Upper lobe of right lung (tissue), 1 donor: ENCODE results near the gene PPP2R2C. TPM values are rescaled to one million over a fixed set of nuclear protein-coding genes. Genes with fewer than 3 reads are reported as not detected.
A peak's percentile ranks its signal among the peaks of the same experiment; 100 is the strongest.

ENCODE experiments used
- ATAC-seq: fragments of 200-7000 bp; cut with Tn5 transposase; one replicate; pipeline ENCODE4 v1.9.1; 2020; ENCODE audit warnings: mild to moderate bottlenecking, moderate library complexity
- DNase-seq: peaks from one replicate; pipeline ENCODE4 v3.0.0-alpha.2; 2020
- H3K27ac ChIP-seq: fragments of 200-600 bp; one replicate; pipeline ENCODE4 v1.8.0; 2022
- H3K27me3 ChIP-seq: fragments of 200-600 bp; one replicate; pipeline ENCODE4 v1.8.0; 2022; ENCODE audit warnings: mild to moderate bottlenecking
- H3K36me3 ChIP-seq: fragments of 200-600 bp; one replicate; pipeline ENCODE4 v1.8.0; 2022
- H3K4me1 ChIP-seq: fragments of 200-600 bp; one replicate; pipeline ENCODE4 v1.8.0; 2022
- H3K4me3 ChIP-seq: fragments of 200-600 bp; one replicate; pipeline ENCODE4 v1.8.0; 2022; ENCODE audit warnings: mild to moderate bottlenecking
- H3K9me3 ChIP-seq: fragments of 200-600 bp; one replicate; pipeline ENCODE4 v1.8.0; 2022
- intact Hi-C: fragments of 100-400 bp; cut with DNase I; formaldehyde crosslinking; loops from one replicate; pipeline ENCODE4 v1.11.0; 2022
- total RNA-seq: library from RNA; stranded (reverse); fragmentation: NEBNext Ultra II Directional; extraction: Animal tissue kit (Norgen Biotek cat#: 25700); gene quantifications from one replicate; pipeline ENCODE4 v1.2.1, GENCODE V29; 2021
- TF ChIP-seq, protein P1 (sequence below): fragments of 200-600 bp; IDR thresholded peaks from one replicate; pipeline ENCODE4 v1.8.0; 2022; ENCODE audit warnings: antibody characterized with exemption
- donor health status: DM: no; HTN: yes; CAD: no; lungs with severe emphysema.

The PPP2R2C gene
- total RNA-seq, 1 donor from 2014 or later = 0.09 TPM

DNA sequence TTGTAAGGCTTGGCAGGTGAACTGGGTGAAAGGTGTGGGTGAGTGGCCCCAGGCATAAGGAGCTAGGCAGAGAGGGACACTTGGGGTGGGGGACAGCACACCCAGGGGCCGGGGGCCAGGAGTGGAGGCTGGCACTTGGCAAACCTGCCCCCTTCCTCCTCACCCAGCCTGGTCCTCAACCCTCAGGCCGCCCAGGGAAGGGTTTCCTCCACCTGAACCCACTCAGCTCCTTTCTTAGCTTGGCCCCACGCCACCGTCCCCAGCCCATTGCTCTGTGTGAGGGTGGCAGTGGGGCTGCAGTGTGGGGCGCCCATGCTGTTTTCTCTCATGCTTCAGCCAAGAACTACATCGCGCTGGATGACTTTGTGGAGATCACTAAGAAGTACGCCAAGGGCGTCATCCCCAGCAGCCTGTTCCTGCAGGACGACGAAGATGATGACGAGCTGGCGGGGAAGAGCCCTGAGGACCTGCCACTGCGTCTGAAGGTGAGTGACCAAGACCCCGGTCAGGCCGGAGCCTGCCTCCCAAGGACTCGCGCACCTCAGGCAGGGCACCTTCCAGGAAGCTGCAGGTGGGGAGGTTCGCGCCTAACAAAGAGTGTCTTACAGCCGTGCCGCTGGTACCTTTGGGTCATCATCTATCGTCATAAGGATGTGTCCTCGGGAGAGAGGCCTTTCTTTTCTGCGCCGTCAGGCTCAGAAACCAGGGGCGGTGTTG is 177.6 kb downstream of the PPP2R2C start:
- Histone ChIP-seq H3K36me3 (peaks cover 33% of the 10 kb centered on the region), H3K9me3 (no peaks in the 10 kb centered on the region), H3K27ac (no peak overlapping the region), H3K4me1 (no peaks in the 10 kb centered on the region), H3K27me3 (no peaks in the 10 kb centered on the region), H3K4me3 (no peak overlapping the region)
- intact Hi-C loops = no loop called here
- no peak for ATAC-seq
- DNase-seq = no peak
- TF ChIP-seq, protein P1, sequence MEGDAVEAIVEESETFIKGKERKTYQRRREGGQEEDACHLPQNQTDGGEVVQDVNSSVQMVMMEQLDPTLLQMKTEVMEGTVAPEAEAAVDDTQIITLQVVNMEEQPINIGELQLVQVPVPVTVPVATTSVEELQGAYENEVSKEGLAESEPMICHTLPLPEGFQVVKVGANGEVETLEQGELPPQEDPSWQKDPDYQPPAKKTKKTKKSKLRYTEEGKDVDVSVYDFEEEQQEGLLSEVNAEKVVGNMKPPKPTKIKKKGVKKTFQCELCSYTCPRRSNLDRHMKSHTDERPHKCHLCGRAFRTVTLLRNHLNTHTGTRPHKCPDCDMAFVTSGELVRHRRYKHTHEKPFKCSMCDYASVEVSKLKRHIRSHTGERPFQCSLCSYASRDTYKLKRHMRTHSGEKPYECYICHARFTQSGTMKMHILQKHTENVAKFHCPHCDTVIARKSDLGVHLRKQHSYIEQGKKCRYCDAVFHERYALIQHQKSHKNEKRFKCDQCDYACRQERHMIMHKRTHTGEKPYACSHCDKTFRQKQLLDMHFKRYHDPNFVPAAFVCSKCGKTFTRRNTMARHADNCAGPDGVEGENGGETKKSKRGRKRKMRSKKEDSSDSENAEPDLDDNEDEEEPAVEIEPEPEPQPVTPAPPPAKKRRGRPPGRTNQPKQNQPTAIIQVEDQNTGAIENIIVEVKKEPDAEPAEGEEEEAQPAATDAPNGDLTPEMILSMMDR = no peak

DNA sequence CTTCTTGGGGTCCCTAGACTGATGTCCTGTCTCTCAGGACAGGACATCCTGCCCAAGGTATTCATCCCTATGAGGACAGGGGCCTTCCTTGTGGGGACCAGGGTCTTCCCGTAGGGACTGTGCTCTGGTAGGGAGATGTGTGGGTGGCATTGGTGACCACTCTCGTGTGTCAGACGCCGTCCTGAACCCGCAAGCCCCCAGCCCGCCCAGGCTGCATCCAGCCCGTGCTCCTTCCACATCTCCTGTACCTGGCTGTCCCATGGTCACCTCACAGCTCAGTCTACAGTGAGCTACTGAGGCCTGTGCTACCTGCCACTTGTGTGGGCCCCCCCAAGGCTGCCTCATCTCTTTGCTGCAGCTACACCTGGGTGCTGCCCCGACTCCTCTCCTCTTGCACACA is 178.8 kb downstream of the PPP2R2C start:
- no peaks in the 10 kb centered on the region for H3K9me3 ChIP-seq
- TF ChIP-seq, protein P1 = no peak
- ATAC-seq = no peak
- peaks cover 45% of the 10 kb centered on the region for H3K36me3 ChIP-seq
- no peak overlapping the region for H3K4me3 ChIP-seq
- no peaks in the 10 kb centered on the region for H3K27me3 ChIP-seq
- intact Hi-C loops = no loop called here
- H3K4me1 ChIP-seq = no peaks in the 10 kb centered on the region
- no peak overlapping the region for H3K27ac ChIP-seq
- DNase-seq = no peak

DNA sequence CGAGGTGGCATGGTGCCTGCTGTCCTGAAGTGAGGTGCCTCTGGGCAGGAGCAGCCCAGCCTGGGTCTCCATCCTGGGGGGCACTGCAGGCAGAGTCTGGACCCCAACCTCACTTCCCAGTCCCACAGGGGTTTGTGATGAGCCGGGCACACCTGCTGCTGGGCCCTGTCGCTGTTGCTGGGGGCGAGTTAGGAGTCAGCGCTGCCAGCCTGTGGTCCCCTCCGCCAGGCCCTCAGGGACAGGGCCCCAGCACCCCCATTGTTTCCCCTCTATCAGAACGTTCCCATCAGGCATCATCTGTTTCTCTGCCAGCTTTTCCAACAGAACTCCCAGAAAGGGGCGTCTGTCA is 179.3 kb downstream of the PPP2R2C start:
- H3K9me3 ChIP-seq = no peaks in the 10 kb centered on the region
- no peak for ATAC-seq
- no peak for DNase-seq
- H3K36me3 ChIP-seq = peaks cover 50% of the 10 kb centered on the region
- no peak overlapping the region for H3K27ac ChIP-seq
- intact Hi-C loops = no loop called here
- no peaks in the 10 kb centered on the region for H3K27me3 ChIP-seq
- no peaks in the 10 kb centered on the region for H3K4me1 ChIP-seq
- TF ChIP-seq, protein P1 = no peak
- H3K4me3 ChIP-seq = no peak overlapping the region

DNA sequence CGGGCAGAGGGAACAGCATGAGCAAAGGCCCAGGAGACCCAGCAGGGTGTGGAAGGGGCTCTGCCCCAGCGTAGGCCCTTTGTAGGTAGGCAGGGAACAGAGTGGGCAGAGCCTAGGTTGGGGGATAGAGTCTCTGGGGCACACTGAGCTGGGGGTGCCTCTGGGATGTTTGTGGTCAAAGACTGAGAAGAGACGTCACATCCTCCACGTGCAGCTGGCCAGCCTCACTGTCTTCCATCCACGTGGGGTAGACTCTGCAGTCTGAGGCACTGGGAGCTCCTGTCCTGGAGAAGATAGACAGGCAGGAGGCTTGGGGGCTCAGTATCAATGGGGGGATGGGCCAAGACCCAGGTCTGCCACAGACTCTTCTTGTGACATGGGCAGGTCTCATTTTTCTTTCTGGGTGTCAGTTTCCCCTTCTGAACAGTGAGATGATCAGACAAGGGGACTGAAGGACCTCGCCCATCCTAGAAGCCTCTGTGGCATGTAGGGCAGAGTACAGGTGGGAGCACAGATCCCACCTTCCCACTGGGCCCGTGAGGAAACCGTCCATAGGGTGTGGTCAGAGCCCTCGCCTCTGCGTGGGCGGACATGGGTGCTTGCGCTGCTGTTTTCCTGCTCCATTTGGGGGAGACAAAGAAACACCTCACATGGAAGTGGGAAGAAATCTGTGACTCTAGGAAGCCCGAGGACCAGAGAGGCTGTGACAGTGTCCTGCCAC is 179.9 kb downstream of the PPP2R2C start:
- ATAC-seq (no peak), DNase-seq (no peak)
- no peaks in the 10 kb centered on the region for H3K27me3 ChIP-seq
- H3K9me3 ChIP-seq = no peaks in the 10 kb centered on the region
- peaks cover 50% of the 10 kb centered on the region for H3K36me3 ChIP-seq
- no peaks in the 10 kb centered on the region for H3K4me1 ChIP-seq
- TF ChIP-seq, protein P1 = no peak
- no peak overlapping the region for H3K27ac ChIP-seq
- no peak overlapping the region for H3K4me3 ChIP-seq
- intact Hi-C loops = no loop called here

DNA sequence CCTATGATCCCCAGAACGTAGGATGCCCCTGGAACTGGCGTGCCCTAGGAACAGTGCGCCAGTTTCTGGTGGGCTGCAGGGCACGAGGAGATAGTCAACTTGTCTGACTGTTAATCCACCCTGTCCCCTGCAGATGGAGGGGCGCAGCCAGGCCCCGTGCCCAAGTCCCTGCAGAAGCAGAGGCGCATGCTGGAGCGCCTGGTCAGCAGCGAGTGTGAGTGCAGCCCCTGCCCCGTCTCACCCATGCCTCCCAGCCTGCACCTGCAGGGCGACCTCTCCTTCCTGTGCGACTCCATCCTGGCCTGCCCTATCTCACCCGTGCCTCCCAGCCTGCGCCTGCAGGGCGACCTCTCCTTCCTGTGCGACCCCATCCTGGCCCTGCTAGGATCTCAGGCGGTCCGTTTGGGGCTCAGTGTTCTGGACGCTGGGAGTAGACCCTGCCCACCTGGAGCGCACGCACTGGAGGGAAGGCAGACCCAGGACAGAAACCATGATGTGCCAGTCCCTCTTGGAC is 180.6 kb downstream of the PPP2R2C start:
- Histone ChIP-seq H3K4me3 (no peak overlapping the region), H3K36me3 (peaks cover 55% of the 10 kb centered on the region), H3K4me1 (no peaks in the 10 kb centered on the region), H3K27me3 (no peaks in the 10 kb centered on the region), H3K27ac (no peak overlapping the region), H3K9me3 (no peaks in the 10 kb centered on the region)
- TF ChIP-seq, protein P1 = no peak
- no peak for DNase-seq
- ATAC-seq = peak; percentile 4
- intact Hi-C loops = no loop called here
